ENCODE results near the gene NR1D1.

- TF ChIP-seq CTCF (IDR thresholded peaks at IDR 0.05) (no peak), POLR2A (IDR thresholded peaks at IDR 0.05) (no peak)
Measured at GRCh38 chr17:40115101-40115436, 14.7 kb upstream of the NR1D1 start.
